Measurements from ENCODE around the gene UBXN2A. TPM values are rescaled to one million over a fixed set of nuclear protein-coding genes. Genes with fewer than 3 reads are reported as not detected.
A peak's percentile ranks its signal among the peaks of the same experiment; 100 is the strongest.

The UBXN2A gene
- total RNA-seq, 1 experiment from 2014 or later, result 19.7 TPM

DNA sequence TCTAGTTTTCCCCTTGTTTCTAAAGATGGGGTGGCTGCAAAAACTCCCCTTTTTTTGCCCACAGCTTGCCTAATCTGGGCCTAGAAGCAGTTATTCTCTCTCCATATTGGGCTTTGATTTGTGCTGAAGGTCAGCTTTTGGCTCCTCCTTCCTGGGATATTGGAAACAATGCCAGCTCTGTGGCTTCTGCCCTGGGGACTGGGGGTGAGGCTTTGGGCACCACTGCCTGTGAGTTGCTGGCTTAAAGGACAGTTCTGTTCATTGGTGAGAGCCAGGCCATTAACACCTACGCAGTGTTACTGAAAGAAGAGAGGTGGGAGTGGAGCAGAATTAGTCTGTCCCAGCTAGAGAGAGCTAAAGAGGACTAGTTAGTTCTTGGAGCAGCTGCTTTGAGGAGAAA is 4.3 kb downstream of the UBXN2A start:
- no peak overlapping the region for H3K23ac ChIP-seq (ENCODE audit: insufficient read length, low read depth, low read length)
- H2AK5ac ChIP-seq (ENCODE audit: insufficient read length, low read length), result no peak overlapping the region
- H2BK15ac ChIP-seq (ENCODE audit: low read depth, low read length), result no peak overlapping the region
- no peak overlapping the region for H4K91ac ChIP-seq (ENCODE audit: insufficient read length, low read depth, low read length)
- H3K4me2 ChIP-seq (ENCODE audit: insufficient read depth, insufficient read length, low read length), result no peak overlapping the region
- no peaks in the 10 kb centered on the region for H3K79me1 ChIP-seq (ENCODE audit: insufficient read depth, low read depth, low read length, poor library complexity, severe bottlenecking)
- H3K27ac Mint-ChIP-seq, result peak overlapping the region in 1 of 3 experiments; percentile 50; a peak in 3 of 7 replicates
- H2BK12ac ChIP-seq (ENCODE audit: insufficient read length, low read depth, low read length), result no peak overlapping the region
- no peaks in the 10 kb centered on the region for H3K27me3 ChIP-seq (ENCODE audit: insufficient read depth, low read length)
- peaks cover 2% of the 10 kb centered on the region; the same call in 1 of the 2 replicates for H3K79me2 ChIP-seq (ENCODE audit: insufficient read depth, low read length)
- H4K20me1 ChIP-seq (ENCODE audit: control insufficient read depth, insufficient read depth, insufficient read length), result no peaks in the 10 kb centered on the region
- H3K4me1 Mint-ChIP-seq, result peaks cover 25 to 31% of the 10 kb centered on the region in 2 experiments
- H3K14ac ChIP-seq (ENCODE audit: insufficient read depth, low read length), result no peak overlapping the region
- peaks cover 6 to 19% (median 13%) of the 10 kb centered on the region in 3 experiments; a peak in 6 of 7 replicates for H3K36me3 Mint-ChIP-seq (ENCODE audit: insufficient read depth in 1 of 3, low read depth in 3 of 3)
- no peak overlapping the region for H3K27ac ChIP-seq (ENCODE audit: insufficient read length, low read depth, low read length)
- no peak overlapping the region for H4K5ac ChIP-seq (ENCODE audit: insufficient read length, low read depth, low read length)
- H2BK120ac ChIP-seq (ENCODE audit: low read depth, low read length, poor library complexity, severe bottlenecking), result no peak overlapping the region
- H2BK20ac ChIP-seq (ENCODE audit: low read depth, low read length, poor library complexity, severe bottlenecking), result no peak overlapping the region
- TF ChIP-seq, protein P1, sequence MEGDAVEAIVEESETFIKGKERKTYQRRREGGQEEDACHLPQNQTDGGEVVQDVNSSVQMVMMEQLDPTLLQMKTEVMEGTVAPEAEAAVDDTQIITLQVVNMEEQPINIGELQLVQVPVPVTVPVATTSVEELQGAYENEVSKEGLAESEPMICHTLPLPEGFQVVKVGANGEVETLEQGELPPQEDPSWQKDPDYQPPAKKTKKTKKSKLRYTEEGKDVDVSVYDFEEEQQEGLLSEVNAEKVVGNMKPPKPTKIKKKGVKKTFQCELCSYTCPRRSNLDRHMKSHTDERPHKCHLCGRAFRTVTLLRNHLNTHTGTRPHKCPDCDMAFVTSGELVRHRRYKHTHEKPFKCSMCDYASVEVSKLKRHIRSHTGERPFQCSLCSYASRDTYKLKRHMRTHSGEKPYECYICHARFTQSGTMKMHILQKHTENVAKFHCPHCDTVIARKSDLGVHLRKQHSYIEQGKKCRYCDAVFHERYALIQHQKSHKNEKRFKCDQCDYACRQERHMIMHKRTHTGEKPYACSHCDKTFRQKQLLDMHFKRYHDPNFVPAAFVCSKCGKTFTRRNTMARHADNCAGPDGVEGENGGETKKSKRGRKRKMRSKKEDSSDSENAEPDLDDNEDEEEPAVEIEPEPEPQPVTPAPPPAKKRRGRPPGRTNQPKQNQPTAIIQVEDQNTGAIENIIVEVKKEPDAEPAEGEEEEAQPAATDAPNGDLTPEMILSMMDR (conservative IDR thresholded peaks at IDR 0.05), result no peak
- no peak overlapping the region for H2AFZ ChIP-seq (ENCODE audit: low read length)
- H3K4ac ChIP-seq (ENCODE audit: low read depth, low read length), result no peak overlapping the region
- H4K8ac ChIP-seq (replicated peaks; ENCODE audit: insufficient read length, low read depth, low read length), result no peak overlapping the region
- no peaks in the 10 kb centered on the region for H3K23me2 ChIP-seq (ENCODE audit: insufficient read length, low read depth, low read length, poor library complexity, severe bottlenecking)
- no peak overlapping the region for H2BK5ac ChIP-seq (ENCODE audit: insufficient read length, low read length)
- DNase-seq, result no peak
- H3T11ph ChIP-seq (ENCODE audit: low read length), result no peak overlapping the region
- H3K4me3 Mint-ChIP-seq, result no peak overlapping the region
- no peaks in the 10 kb centered on the region for H3K4me1 ChIP-seq (ENCODE audit: insufficient read depth, low read length)
- no CpG with 5 or more reads among the region's 1 CpG for WGBS (ENCODE audit: extremely low coverage, insufficient read length, low lambda C conversion rate)
- H3K9me3 Mint-ChIP-seq, result no peaks in the 10 kb centered on the region
- no peak overlapping the region for H3K56ac ChIP-seq (ENCODE audit: insufficient read length, low read depth, low read length)
- no peak overlapping the region for H3K18ac ChIP-seq (ENCODE audit: insufficient read length, low read depth, low read length)
- H3K9ac ChIP-seq (ENCODE audit: extremely low read depth, insufficient read length, low read length), result no peak overlapping the region
- peaks cover 2% of the 10 kb centered on the region; the same call in 1 of the 2 replicates for H3K27me3 Mint-ChIP-seq (ENCODE audit: low read depth)
- H3K9me3 ChIP-seq (ENCODE audit: control insufficient read depth, low read depth, low read length), result no peaks in the 10 kb centered on the region
